NCI-H510A (cell line): ENCODE results near the gene DUSP10.

ENCODE experiments used
- DNase-seq: peaks from one replicate; lab custom pipeline; 2025; lab: John Stamatoyannopoulos, UW

Gene DUSP10

GRCh38 chr1:221693087-221693486 lies 48.8 kb downstream of the DUSP10 start:
- no peak for DNase-seq

GRCh38 chr1:221692643-221693042 lies 49.2 kb downstream of the DUSP10 start:
- DNase-seq = no peak

- DNase-seq = no peak
Measured at GRCh38 chr1:221691261-221691660, 50.6 kb downstream of the DUSP10 start.

GRCh38 chr1:221690858-221691257 lies 51.0 kb downstream of the DUSP10 start:
- no peak for DNase-seq

- no peak for DNase-seq
Measured at GRCh38 chr1:221689138-221689537, 52.8 kb downstream of the DUSP10 start.

GRCh38 chr1:221688488-221688843 lies 53.4 kb downstream of the DUSP10 start:
- no peak for DNase-seq

- no peak for DNase-seq
Measured at GRCh38 chr1:221687836-221688487, 53.9 kb downstream of the DUSP10 start.

DNA sequence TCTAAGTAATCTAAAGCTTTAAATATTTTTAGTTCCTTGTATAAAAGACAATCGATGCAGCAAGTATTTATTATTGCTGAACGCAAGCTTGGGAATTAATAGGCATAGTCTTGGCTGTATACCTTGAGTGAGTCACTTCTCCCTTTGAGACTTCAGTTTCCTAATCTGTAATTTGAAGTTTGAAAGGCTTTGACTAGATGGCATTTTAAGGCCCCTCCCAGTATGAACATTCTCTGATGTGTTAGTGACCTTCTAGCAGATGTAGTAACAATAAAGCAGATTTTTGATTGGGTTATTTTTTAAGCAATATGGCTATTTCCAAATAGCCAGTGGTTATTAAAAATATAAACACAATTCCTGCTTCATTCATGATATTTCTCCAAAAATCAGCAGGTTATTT lies 58.2 kb downstream of the DUSP10 start:
- no peak for DNase-seq

- DNase-seq = no peak
Measured at GRCh38 chr1:221680085-221680484, 61.8 kb downstream of the DUSP10 start.

DNA sequence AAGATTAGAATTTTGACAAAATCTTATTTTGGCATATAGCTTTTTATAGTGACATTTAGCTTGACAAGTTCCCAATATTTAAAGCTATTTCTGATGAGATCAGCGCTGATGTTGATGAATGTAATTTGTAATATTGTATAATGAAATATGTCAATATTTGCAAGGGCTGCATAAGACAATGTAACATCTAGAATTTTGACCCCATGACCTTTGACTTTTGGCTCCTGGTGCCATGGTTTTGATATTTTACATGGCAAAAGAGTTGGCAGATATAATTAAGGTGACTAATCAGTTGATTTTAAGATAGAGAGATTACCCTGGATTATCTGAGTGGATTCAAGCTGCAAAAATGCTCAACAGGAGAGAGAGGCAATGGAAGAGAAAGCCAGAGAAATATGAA lies 63.9 kb downstream of the DUSP10 start:
- no peak for DNase-seq

DNA sequence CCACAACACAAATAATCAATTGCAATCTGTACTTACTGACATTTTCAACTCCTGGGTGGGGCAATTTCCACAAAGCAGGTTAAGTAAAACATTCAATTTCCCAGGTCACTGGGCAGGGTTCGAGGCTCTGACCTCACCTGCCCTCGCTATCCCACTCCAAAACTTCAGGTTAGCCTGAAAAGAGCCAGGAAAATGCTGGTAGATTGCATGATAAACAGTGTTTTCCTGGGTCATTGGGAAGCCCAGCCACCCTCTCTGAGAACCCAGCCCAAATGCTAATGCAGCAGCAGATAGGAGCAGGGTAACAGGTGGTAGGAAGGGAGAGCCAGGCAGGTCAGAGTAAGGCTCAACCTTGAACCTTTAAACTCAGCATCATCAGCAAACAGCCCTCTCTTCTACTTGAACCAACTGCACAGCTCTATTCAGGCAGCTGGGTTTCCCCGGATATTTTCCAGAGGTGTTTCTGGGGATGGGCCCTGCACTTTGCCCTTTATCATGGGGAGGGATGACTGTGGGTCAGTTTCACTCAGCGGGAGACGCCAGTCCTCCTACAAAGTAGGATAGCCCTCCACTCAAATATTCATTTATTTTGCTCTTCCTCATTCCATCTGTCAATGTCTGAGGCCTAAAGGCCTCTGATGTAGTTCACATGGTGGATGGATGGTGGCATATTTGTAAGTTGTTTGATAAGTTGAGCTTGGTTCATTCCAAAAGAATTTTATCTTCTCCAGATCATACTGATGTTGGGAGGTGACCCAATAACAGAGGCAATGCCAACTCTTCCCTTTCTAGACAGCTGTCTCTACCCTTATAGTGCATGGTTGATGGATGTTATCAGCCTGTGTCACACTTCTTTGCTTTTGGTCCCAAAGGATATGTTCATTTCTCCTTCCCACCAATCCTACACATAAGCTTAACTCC lies 65.7 kb downstream of the DUSP10 start:
- DNase-seq = no peak

DNA sequence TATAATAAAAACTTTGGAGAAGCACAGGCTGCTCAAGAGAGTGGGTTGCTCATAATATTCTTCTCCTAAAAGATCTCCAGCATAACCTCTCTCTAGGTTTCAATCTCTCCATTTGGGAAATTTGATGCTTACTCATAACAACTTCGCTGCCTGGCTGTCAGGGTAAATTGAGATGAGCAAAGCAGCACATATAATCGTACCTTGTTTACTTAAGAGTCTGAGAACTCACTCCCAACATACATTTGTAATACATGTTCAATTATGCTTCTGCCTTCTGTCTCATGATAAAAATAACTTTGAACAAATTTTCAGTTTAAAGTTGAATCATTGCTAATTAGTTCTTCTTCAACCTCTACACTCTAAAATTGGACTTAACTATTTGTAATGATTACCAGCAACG lies 68.9 kb downstream of the DUSP10 start:
- no peak for DNase-seq

- no peak for DNase-seq
Measured at GRCh38 chr1:221672239-221672645, 69.6 kb downstream of the DUSP10 start.

DNA sequence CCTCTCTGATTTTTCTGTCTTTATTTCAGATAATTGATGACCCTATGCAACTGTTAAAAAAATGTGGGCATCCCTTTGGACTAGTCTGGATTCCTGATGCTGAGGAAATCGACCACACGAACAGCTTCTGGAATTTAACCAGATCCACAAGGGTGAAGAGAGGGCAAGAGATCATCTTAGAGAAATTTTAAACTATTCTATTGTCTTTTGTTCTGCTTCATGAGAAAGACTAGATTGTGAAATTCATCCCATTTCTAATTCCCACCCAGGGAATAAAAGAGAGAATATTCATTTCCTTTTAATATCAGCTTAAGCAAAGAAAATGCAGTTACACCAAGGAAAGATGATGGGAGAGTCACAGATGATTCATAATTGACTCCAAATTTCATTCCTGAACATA lies 71.8 kb downstream of the DUSP10 start:
- DNase-seq = no peak

GRCh38 chr1:221669441-221669840 lies 72.4 kb downstream of the DUSP10 start:
- DNase-seq = no peak

DNA sequence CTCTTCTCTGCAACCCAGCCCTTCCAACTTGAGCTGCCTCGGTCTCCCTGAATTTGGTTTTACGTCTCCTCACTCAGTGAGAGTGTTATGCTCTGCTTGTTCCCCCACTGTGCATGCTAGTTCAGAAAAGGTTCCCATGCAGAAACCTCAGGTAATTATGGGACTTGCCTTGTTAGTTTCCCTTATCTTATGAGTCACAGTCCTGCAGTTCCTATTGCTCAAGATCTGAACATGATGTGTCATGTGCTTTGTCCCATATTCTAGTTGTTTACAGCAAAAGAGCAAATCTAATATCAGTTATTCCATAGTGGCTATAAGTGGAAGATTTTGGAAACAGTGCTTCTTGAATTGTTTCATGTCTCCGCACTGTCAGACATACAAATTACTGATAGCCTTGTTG lies 74.4 kb downstream of the DUSP10 start:
- DNase-seq = no peak

GRCh38 chr1:221664253-221664652 lies 77.6 kb downstream of the DUSP10 start:
- no peak for DNase-seq

- no peak for DNase-seq
Measured at GRCh38 chr1:221663321-221663720, 78.6 kb downstream of the DUSP10 start.

DNA sequence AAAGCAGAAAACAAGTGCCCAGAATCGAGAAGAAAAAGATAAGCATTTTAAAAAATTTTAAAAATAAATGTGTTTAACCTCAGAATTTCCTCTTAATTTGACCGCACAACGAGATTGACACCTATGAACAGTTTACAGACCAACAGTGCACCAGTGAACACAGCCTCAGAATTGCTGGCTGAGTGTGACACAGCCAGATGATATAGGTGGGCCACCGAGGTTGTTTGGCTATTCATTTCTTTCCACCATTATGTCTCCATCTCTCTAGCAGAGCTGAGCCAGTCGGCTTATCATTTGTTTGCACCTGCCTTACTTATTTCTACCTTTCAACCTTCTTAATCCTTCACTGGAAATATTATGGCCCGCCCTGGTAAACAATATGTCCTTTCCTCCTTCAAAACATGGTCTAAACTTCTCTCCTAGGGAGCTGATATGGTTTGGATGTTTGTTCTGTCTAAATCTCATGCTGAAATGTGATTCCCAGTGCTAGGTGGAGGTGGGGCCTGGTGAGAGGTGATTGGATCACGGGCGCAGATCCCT lies 86.1 kb downstream of the DUSP10 start:
- no peak for DNase-seq
